ENCODE results near the gene LEO1. TPM values are rescaled to one million over a fixed set of nuclear protein-coding genes. Genes with fewer than 3 reads are reported as not detected.

Gene LEO1
- total RNA-seq, 2 donors from 2014 or later, result 9.0 to 10.6 TPM

DNA sequence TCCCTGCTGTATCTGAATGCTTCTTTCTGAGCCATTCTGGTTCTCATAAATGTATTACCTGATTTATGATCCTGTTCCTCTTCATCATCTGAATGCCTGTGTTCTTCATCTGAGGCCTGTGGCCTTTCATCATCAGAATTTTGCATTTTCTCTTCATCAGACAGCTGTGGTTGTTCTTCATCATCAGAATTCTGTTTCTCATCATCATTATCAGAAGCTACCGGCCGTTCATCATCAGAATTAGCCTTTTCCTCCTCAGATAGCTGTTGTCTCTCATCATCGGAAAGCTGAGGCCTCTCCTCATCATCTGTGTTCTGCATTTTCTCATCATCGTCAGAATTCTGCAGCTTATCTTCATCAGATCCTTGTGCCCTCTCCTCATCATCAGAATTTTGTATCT is 5.9 kb downstream of the LEO1 start:
- Histone ChIP-seq H3K9me3 (peaks cover 0 to 15% of the 10 kb centered on the region in 2 donors), H3K27me3 (no peaks in the 10 kb centered on the region), H3K36me3 (peaks cover 16% of the 10 kb centered on the region), H3K4me1 (peaks cover 0 to 8% of the 10 kb centered on the region in 2 donors), H3K27ac (no peak overlapping the region), H3K4me3 (no peak overlapping the region)
- DNase-seq (ENCODE audit: low spot score), result no peak
- TF ChIP-seq, protein P1, sequence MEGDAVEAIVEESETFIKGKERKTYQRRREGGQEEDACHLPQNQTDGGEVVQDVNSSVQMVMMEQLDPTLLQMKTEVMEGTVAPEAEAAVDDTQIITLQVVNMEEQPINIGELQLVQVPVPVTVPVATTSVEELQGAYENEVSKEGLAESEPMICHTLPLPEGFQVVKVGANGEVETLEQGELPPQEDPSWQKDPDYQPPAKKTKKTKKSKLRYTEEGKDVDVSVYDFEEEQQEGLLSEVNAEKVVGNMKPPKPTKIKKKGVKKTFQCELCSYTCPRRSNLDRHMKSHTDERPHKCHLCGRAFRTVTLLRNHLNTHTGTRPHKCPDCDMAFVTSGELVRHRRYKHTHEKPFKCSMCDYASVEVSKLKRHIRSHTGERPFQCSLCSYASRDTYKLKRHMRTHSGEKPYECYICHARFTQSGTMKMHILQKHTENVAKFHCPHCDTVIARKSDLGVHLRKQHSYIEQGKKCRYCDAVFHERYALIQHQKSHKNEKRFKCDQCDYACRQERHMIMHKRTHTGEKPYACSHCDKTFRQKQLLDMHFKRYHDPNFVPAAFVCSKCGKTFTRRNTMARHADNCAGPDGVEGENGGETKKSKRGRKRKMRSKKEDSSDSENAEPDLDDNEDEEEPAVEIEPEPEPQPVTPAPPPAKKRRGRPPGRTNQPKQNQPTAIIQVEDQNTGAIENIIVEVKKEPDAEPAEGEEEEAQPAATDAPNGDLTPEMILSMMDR (IDR thresholded peaks at IDR 0.05), result no peak

GRCh38 chr15:51955504-51955903 is 16.1 kb downstream of the LEO1 start:
- no peak for DNase-seq (ENCODE audit: low spot score)
- peaks cover 61% of the 10 kb centered on the region for H3K36me3 ChIP-seq
- H3K4me3 ChIP-seq, result no peak overlapping the region
- no peaks in the 10 kb centered on the region for H3K27me3 ChIP-seq
- no peaks in the 10 kb centered on the region for H3K9me3 ChIP-seq
- TF ChIP-seq, protein P1 (IDR thresholded peaks at IDR 0.05), result no peak
- no peak overlapping the region for H3K27ac ChIP-seq
- H3K4me1 ChIP-seq, result no peaks in the 10 kb centered on the region

GRCh38 chr15:51952805-51953204 is 18.8 kb downstream of the LEO1 start:
- no peak for DNase-seq (ENCODE audit: low spot score)
- Histone ChIP-seq H3K9me3 (no peaks in the 10 kb centered on the region), H3K4me1 (no peaks in the 10 kb centered on the region), H3K27ac (no peak overlapping the region), H3K27me3 (no peaks in the 10 kb centered on the region), H3K36me3 (peaks cover 77% of the 10 kb centered on the region), H3K4me3 (no peak overlapping the region)
- TF ChIP-seq, protein P1 (IDR thresholded peaks at IDR 0.05), result no peak

- Histone ChIP-seq H3K4me1 (no peaks in the 10 kb centered on the region), H3K36me3 (peaks cover 58% of the 10 kb centered on the region), H3K4me3 (no peak overlapping the region), H3K27me3 (no peaks in the 10 kb centered on the region), H3K27ac (no peak overlapping the region), H3K9me3 (no peaks in the 10 kb centered on the region)
- TF ChIP-seq, protein P1 (IDR thresholded peaks at IDR 0.05), result no peak
- no peak for DNase-seq (ENCODE audit: low spot score)
Observed at GRCh38 chr15:51947124-51947523, 24.5 kb downstream of the LEO1 start.

DNA sequence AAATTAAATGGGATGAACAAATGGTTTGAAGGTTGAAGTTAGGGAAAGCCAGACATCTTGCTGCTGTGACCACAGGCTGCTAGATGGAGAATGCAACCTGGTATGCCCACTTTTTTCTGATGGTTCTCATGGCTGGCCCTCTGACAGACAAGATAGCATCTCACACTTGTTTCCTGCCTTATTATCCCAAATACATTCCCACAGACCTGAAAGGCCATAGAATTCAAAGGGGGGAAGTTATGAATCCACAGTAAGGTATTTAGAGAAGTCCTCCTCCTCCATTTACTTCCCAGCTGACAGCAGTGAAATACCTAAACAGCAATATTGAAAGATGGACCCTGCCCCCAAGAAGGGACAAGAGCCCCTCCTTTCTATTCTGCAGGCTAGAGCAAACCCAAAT is 32.4 kb downstream of the LEO1 start:
- TF ChIP-seq, protein P1 (IDR thresholded peaks at IDR 0.05), result no peak
- peaks cover 7% of the 10 kb centered on the region for H3K36me3 ChIP-seq
- H3K4me3 ChIP-seq, result no peak overlapping the region
- no peaks in the 10 kb centered on the region for H3K9me3 ChIP-seq
- no peak overlapping the region for H3K27ac ChIP-seq
- DNase-seq (ENCODE audit: low spot score), result no peak
- no peaks in the 10 kb centered on the region for H3K27me3 ChIP-seq
- no peaks in the 10 kb centered on the region for H3K4me1 ChIP-seq

DNA sequence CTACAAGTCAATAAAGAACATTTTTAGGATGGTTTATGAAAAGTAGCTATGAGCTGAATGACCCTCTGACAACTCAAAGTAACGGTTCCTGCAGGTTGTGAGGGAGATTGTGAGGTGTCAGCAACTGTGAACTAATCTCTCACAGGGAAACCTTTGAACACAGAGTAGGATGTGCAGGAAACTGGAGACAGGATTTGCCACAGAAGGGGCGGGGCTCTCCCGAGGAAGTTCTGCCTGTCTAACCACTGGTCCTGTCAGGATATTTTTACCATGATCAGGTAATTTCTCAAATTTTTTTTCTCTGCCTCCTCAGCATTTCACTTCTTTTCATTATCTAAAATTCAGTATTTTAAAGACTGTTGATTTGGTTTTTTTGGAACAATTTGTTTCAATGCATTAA is 33.3 kb downstream of the LEO1 start:
- H3K4me1 ChIP-seq, result no peaks in the 10 kb centered on the region
- no peaks in the 10 kb centered on the region for H3K9me3 ChIP-seq
- TF ChIP-seq, protein P1 (IDR thresholded peaks at IDR 0.05), result no peak
- no peak for DNase-seq (ENCODE audit: low spot score)
- H3K36me3 ChIP-seq, result peaks cover 7% of the 10 kb centered on the region
- no peak overlapping the region for H3K27ac ChIP-seq
- H3K4me3 ChIP-seq, result no peak overlapping the region
- no peaks in the 10 kb centered on the region for H3K27me3 ChIP-seq

All from right atrium auricular region (tissue), 2 donors.